Activated CD8-positive, alpha-beta memory T cell treated with anti-CD3 and anti-CD28 coated beads, Interleukin-2, amount 50 U/mL, for 1 hour (primary cell): ENCODE data around the gene ANKRD44.

Source experiments
- DNase-seq: peaks from one replicate; pipeline ENCODE4 v3.0.0-alpha.2; 2020; ENCODE audit errors: extremely low read depth

Gene ANKRD44

GRCh38 chr2:197113275-197113711, 197.3 kb downstream of the ANKRD44 start:
- no peak for DNase-seq

- no peak for DNase-seq
These were observed 201.3 kb downstream of the ANKRD44 start for GRCh38 chr2:197109326-197109725.

- no peak for DNase-seq
These were observed 201.8 kb downstream of the ANKRD44 start for GRCh38 chr2:197108758-197109157.

GRCh38 chr2:197107291-197108269, 203.0 kb downstream of the ANKRD44 start:
- DNase-seq, result no peak

GRCh38 chr2:197103363-197103762, 207.2 kb downstream of the ANKRD44 start:
- no peak for DNase-seq

GRCh38 chr2:197102231-197102630, 208.3 kb downstream of the ANKRD44 start:
- DNase-seq, result no peak

DNA sequence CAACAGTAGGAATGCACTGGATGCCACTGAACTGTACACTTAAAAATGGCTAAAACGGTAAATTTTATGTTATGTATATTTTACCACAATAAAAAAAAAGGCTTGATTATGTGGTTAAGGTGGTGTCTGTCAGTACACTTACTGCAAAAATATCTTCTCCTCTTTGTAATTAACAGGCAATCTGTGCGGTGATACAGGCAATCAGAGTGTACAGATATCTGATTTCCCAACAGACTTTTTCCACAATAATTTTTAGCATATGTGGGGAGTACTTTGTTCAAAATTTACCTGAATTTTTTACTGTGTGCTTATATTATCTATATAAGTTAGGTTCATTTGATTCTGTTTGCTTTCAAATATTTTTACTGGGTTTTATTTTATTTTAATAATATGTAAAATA, 209.1 kb downstream of the ANKRD44 start:
- no peak for DNase-seq

DNA sequence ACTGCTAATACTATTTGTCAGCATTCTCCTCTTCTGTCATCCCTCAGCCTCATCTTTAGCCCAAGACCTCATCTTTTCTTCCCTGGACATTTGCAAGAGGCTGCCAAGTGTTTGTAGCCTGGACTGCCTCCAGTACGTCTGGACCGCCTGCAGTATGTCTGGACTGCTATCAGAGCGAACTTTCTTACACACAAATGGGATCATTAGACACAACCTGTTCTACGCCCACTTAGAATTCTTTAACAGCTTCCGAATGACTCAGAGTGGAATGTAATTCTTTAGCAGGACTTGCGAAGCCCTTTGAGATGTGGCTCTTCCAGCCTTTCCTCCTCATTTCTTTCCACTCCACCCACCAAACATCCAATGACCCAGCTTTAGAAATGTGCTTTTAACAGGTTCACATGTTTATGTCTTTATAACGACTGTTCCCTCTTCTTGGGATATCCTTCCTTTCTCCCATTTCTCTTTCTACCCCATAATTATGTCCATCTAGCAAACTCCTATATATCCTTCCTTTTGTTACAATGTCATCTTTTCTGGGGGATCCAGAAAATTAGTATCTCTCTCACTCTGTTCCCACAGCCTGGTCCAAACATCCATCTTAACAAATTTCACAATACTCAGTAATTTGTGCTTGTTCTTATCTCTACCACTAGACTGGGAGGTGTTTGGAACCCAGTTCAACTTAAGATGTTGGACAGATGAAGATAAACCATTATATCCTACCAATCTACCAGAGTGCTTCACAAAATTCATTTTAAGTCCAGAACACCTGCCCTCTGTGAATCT, 212.8 kb downstream of the ANKRD44 start:
- DNase-seq, result no peak

GRCh38 chr2:197096649-197097048, 213.9 kb downstream of the ANKRD44 start:
- DNase-seq, result no peak

- DNase-seq, result no peak
These were observed 218.1 kb downstream of the ANKRD44 start for GRCh38 chr2:197092431-197092830.

DNA sequence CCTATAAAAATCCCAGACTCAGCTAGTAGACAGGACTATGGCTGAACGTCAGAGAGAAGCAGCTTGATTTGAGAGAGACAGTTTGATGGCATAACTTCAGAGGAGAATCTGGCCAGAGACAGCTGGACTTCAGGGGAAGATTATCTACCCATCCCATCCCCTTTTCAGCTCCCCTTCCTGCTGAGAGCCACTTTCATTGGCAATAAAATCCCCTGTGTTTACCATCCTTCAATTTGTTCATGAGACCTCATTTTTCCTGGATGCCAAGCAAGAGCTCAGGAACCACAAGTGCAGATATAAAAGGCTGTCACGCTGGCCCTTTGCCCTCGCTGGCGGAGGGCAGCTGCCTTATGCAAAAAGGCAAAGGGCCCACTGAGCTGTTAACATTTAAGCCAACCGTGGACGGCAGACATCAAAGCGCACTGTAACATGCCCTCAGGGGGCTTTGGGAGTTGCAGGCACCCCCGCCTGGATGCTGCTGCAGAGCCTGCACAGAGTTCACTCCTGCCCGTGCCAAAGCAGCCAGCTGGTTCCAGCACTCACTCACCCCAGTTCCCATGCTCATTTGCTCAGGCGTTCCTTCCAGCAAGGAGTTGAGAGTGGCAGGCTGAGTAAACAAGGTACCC, 219.7 kb downstream of the ANKRD44 start:
- DNase-seq, result no peak

DNA sequence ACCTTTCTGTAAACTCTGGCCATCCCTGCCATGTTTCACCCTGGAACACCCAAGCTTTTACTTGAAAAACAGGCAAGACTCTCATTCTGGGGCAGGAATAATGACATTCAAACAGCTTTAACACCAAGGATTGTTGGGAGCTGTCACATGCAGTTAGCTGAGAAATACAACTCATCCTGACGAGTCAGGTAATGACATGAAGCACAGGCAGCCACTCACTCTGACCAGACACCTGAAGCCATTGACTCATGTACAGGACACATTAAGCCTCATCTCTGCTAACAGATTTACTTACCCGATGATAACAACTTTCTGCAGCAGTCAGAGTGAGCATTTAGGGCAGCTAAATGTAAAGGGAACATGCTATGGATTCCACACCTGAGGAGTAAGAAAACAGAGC, 220.9 kb downstream of the ANKRD44 start:
- DNase-seq, result no peak

DNA sequence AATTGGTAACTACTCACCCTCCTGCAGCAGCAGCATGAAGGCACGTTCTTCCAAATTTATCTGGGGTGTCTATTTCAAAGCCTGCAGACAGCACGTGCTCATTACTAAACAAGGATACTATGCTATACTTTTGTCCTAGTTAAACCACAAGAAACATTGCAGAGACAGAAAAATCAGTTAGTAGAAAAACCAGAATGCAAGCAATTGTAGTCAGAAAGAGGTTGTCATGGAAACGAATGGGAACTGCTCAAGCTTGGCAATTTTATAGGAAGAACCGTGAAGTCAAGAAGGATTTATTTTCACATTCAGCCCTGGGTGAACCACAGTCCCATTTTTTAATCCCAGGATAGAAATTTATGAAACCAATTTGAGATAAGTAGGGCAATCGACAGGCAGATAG, 221.9 kb downstream of the ANKRD44 start:
- no peak for DNase-seq

GRCh38 chr2:197086500-197086899, 224.1 kb downstream of the ANKRD44 start:
- no peak for DNase-seq

DNA sequence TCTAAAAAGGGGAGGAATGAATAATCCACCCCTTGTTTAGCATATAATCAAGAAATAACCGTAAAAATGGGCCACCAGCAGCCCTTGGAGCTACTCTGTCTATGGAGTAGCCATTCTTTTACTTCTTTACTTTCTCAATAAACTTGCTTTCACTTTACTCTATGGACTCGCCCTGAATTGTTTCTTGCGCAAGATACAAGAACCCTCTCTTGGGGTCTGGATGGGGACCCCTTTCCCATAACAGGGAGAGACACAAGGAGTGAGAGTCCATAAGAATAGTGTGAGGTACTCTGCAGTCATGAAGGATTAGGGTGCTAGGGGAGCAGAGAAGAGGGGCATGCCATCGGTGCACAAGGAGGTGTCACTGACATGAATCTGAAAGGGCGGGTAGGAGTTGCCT, 224.9 kb downstream of the ANKRD44 start:
- no peak for DNase-seq

DNA sequence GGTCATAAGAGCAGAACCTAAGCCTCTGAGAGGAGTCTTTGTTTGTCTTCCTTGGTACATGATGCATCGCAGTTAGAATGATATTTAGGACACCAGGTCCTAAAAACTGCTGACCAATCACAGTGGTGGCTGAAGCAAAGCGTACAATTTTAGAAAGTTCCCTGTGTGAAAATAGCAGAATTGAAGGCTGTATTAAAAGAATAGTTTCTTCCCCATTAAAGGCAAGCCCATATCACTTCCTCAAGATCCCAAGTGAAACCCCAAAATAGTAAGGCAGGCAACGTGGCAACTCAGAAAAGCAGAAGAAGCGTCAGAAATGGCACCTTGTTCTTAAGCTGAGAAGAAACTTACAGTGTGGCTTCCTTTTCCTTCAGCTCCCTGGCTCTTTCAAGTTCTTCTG, 229.3 kb downstream of the ANKRD44 start:
- DNase-seq, result no peak

DNA sequence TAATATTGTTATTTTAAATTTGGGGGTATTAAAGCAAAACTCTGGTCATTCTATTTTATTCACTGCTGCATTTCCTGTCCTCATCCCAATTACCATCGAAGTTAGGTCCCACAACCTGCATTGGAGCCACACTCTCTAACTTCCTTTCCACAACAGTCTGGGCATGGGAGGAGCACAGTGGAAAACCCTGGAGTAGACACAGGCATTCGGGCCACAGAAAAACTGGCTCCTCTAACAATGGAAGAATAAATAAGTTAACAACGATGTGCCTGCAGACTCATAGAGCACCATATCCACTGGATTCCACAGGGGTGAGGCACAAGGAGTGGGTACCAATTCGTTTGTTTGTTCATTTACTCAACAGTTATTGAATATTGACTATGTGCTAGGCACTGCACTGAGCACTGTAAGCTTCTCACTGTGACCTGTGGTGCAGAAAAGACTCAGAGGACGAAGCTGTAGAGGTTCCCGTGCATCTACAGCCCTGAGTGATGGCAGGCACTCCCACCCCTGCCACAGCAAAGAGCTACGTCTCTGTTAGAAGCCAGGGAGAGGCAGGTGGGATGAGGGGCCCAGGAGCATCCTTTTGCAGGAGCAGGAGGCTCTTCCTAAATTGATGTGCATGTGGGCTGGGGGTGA, 229.9 kb downstream of the ANKRD44 start:
- no peak for DNase-seq

DNA sequence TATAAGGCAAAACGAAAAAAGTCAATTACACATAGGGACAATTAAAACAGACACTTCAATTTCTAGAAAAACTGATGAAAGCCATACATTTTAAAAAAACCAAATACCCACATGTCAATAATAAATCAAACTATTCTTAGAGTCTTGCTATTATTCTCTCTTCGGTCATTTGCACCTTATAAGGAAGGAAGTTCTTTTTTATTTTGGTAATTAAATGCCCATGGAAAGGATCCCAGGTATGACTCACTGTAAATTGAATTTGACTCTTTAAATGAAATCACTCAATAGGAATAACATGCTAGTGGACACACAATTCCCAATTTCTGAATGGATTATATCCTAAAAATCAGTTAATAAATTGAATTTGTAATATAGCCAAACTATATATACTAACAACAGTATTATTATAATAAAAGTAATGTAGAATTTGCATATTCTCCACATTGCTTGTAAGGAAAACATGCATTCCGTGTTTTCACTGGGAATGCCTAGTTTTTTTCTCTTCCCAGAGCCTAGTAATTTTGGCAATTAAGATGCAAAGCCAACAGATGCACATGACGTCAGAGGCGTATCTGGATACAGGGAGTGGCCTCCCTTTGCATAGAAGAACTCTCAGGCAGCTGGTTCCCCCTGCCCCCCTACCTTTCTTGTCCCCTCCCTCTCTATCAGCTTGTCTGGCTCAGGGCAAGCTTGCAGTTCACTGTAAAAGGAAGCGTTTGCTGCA, 230.6 kb downstream of the ANKRD44 start:
- no peak for DNase-seq

GRCh38 chr2:197079414-197079813, 231.2 kb downstream of the ANKRD44 start:
- DNase-seq, result no peak

GRCh38 chr2:197078535-197078934, 232.0 kb downstream of the ANKRD44 start:
- DNase-seq, result no peak

- no peak for DNase-seq
These were observed 233.2 kb downstream of the ANKRD44 start for GRCh38 chr2:197077336-197077735.
